CD4-positive, alpha-beta T cell treated with Interleukin-15 for 4 hours (primary cell): ENCODE measurements around the gene CHDH.

ENCODE experiments used
- DNase-seq: peaks from one replicate; pipeline ENCODE4 v3.0.0-alpha.2; 2020; ENCODE audit warnings: low spot score

CHDH gene

DNA sequence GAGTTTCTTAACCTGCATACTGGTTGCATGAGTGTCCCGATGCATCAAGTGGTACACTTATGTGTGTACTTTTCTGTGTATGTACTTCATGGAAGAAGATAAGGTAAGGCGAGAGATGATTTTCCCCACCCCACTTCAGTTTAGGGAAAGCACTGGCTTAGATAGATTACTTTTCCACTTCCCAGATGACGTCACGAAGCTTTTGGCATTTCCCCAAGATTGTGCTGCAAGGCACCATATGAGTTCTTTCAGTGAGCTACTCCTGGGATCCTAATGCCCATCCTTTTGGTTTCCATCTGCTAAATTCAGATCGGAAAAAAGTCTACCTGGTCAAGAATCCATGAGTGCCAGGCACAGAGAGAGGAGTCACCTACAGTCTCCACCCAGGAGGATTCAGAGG is 4.7 kb upstream of the CHDH start:
- DNase-seq = no peak

DNA sequence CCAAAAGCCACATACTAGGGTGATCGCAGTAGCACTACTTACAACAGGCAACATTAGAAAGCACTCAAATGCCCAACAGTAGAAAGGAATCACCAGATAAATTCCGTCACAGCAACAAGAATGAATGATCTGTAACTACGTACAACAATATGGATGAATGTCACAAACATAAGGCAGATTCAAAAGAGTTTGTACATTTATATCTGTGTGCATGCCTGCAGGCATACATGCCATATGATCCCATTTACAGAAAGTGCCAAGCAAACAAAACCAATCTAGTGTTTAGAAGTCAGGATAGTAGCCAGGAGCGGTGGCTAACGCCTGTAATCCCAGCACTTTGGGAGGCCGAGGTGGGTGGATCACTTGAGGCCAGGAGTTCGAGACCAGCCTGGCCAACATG is 3.7 kb upstream of the CHDH start:
- DNase-seq = no peak

GRCh38 chr3:53846851-53847155 is 584 bp upstream of the CHDH start:
- DNase-seq = no peak

DNA sequence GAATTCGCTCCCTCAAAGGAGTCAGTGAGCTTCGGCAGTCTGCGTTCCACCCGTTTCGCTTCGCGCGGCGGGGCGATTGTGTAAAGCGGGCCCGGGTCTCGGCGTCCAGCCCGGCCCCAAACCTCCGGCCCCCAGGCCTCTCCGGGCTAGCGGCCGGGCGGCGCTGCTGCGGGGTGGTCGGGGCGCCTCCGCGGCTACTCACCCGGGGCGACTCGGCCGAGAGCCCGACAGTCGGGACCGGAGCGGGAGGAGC is 412 bp downstream of the CHDH start:
- no peak for DNase-seq

GRCh38 chr3:53845103-53845880 is 927 bp downstream of the CHDH start:
- no peak for DNase-seq

- DNase-seq = no peak
These were observed 1.7 kb downstream of the CHDH start for GRCh38 chr3:53844262-53845102.

DNA sequence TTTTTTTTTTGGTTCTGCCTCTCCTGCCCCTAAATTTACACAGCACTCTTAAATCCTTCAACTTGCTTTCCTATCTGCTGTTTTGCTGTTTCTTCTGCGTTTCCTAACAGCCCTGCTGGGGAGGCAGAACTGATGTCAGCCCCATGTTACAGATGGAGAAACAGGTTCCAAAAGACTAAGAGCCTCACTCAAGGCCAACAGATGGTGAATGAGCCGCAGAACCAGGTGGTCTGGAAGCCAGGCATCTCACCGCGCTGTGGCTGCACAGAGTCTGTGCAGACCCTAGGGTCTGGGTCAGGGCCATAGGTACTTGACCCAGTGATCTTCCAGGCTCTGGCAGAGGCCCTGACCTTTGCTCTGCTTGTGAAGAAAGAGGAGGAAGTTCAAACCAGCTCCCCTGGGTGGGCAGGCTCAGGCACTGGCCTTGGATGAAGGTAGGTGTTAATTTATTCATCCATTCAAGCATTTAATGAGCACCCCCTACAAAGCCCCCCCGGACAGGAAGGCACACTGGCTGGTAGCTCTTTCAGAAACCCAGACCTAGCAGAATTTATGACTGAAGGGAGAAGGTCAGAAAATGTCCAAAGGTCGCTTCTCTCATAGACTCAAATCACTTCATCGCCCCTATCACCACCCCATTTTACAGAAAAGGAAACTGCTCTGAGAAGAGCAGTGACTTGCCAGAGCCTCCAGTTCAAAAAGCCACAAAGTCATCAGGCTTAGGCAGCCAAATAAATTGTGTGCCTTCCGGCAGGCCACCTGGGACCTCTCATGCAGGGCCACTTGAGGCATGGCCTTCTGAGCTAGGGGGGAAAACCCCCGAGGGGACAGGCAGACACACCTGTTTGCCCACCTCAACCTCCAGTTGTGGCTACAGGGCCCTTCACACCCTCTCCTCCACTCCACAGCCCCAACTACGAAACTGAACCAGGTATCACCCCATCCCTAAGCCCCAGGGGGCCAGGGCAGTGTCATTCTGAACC is 2.7 kb downstream of the CHDH start:
- DNase-seq = no peak

GRCh38 chr3:53842436-53843194 is 3.6 kb downstream of the CHDH start:
- no peak for DNase-seq

DNA sequence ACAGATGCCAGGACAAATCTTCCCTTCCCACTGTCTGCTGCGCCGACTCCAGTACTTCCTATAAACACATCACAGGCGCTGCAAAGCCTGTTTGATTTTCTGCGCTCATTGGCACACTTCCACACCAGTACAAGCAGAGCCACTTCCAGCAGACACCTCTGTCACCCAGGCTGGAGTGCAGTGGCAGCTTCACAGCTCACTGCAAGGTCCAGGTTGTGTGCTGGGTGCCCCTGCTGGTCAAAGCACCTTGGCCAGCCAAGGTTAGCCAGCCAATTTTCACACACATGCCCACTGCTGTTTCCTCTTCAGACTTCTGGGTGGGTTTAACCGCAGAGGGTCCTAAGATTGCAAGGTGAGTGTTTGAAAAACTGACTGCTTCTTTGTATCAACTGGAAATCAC is 4.9 kb downstream of the CHDH start:
- no peak for DNase-seq

DNA sequence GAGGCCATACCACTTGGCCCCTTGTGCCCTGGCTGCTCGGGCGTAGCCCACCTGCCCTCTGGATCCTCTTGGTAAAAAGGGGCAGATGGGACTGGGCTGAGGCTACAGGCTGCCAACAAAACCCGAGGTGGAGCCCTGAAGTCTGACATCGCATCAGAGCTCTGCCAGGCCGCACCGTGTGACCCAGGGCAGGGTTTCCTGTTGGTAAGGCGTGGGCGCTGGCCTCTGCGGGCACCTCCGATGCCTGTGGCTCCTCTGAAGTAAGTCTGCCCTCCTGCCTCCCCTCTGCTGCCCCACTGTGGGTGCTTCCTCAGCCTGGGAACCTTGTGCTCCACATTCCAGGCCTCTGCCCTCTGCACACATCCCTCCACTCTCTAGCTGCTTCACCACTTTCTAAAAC is 8.9 kb downstream of the CHDH start:
- DNase-seq = no peak

DNA sequence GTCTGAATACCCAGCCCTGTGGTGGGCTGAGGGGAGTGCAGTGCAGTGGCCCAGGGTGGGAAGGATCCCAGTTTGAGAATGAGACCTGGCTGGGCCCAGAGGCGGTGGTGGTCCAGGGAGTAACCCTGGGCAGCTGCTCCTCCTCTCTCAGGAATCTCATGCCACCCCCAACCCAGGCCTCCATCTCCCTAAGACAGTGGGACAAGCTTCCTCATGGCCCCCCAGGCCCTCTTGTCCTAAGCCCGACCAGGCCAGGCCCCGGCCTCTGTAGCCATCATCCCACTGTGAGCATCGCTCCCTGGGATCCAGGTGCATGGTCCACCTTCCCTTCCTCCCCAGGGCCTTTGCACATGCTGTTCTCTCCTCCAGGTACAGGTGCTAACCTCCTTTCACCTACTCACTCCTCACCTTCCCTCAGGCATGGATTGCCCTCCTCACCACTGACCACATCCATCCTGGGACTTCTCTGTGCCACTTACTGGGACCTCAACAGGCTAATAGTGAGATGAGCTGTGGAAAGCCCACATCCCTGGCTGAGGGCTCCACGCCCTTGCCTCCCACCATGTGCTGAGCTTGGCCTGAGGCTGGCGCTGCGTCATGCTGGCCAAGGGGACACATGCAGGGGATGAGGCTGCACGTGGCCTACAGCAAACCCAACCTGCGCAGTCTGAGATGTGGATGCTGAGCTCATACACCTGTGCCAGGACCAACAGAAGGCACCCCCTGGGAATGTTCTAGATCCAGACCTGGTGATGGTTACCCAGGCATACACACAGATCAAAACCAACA is 9.9 kb downstream of the CHDH start:
- DNase-seq = no peak

DNA sequence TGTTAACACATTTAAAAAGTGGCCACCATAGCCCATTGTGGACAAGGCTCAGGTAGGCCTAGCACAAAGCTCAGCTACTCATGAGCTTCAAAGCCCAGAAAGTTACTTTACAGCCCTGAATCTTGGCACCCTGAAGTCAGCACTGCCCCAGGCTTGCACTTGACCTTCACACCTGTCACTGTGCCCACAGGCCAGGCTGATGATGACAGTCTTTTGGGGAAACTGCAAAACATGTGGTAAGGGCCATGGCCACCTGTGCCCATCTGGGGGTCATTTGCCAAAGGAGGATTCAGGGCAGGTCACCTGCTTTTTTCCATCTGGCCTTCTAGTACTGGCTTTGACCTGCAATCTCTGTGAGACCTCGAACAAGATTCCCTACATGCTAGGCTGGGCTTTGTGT is 11.0 kb downstream of the CHDH start:
- no peak for DNase-seq

DNA sequence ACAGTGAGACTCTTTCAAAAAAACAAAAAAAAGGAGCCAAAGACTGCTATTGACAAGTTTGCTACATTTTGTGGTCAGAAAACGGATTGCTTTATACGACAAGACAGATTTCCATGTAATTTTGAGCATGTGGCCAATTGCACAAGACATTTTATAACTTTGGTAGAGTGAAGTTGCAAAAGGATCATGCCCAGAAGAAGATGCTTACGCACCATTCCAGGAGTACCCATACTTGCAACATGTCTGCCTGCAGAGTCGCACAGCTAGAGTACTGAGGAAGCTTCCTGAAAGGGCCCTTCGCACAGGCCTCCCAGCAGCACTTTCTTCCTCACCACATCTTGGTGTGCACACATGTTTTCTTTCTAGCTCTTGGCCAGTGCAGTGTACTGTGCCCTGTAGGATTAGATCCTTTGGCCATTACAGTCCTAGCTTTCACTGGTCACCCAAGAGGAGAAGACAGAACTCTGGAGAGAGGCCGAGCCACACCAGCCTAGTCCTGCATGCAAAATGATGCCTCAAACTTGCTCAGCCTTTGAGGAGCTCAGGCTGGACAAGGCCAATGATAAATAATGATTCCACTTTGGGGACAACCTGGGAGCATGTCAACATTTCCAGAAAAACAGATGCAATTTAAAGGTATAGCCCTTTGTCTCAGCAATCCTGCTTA is 11.7 kb downstream of the CHDH start:
- DNase-seq = no peak

DNA sequence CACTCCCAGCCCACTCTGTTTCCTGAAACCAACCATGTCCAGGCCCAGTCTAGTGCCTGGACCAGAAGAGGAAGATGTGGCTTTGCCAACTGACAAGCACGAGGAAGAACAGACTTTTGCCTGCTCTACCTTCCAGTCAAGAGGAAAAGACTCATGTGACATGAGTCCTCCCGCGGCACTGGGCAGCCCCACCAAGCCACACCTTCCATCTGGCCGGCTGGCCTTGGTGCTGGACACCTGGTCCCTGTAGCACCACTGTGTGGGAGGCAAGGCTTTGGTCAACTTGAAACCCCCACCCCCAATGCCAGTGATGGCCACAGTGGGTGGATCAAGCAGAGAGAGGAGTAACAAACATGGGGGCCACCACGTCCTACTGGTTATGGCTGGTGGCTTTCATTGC is 12.5 kb downstream of the CHDH start:
- no peak for DNase-seq

- no peak for DNase-seq
These were observed 13.1 kb downstream of the CHDH start for GRCh38 chr3:53833053-53833645.

GRCh38 chr3:53830944-53831343 is 15.3 kb downstream of the CHDH start:
- no peak for DNase-seq

GRCh38 chr3:53829605-53830004 is 16.6 kb downstream of the CHDH start:
- DNase-seq = no peak

GRCh38 chr3:53828581-53828980 is 17.6 kb downstream of the CHDH start:
- no peak for DNase-seq

DNA sequence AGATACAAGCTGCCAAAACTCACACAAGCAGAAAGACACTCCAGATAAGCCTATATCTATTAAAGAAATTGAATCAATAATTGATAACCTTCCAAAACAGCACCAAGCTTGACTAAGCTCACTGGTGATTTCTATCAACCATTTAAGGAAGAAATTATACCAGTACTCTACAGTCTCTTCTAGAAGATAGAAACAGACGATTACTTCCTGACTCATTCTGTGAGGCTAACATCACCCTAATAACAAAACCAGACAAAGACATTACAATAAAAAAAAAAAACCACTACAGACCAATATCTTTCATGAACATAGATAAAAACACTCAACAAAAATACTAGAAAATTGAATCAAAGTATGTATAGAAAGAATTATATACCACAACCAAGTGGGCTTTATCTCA is 20.2 kb downstream of the CHDH start:
- DNase-seq = no peak

GRCh38 chr3:53824795-53825194 is 21.4 kb downstream of the CHDH start:
- DNase-seq = no peak
